Measurements from ENCODE around the gene PUM1. TPM values are rescaled to one million over a fixed set of nuclear protein-coding genes. Genes with fewer than 3 reads are reported as not detected.

The PUM1 gene
- total and polyA plus RNA-seq, 4 donors, result 24.7 to 125 (median 66.9) TPM

DNA sequence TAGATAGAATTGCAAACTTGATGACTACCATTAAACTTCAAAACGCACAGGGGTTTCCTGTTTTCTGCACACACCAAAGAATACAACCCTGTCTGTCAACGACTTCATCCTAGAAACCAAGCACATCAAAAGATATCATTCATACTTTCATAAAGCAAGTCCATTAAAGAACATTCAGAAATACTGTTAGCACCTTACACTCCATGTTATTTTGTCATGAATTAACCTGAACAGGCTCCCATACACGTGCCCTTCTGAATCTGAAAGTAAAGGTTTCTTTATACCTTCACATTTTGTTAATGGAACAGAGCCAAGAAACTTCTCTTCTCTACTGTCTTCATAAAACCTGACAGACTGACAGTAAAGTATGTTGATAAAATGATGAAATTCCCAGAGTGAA, 46.1 kb downstream of the PUM1 start:
- ATAC-seq (ENCODE audit: insufficient read depth, low FRiP score) (no peak), DNase-seq (no peak)
- no peak overlapping the region for H3K27ac ChIP-seq (ENCODE audit: low read depth in 1 of 2, low read length in 1 of 2)
- H3K4me1 ChIP-seq (ENCODE audit: control insufficient read depth in 5 of 5, insufficient read depth in 5 of 5, low read length in 5 of 5), result peaks cover 3 to 26% (median 7%) of the 10 kb centered on the region in 5 donors
- WGBS, 2 donors, result 55 to 68% methylated on average over 3 of the region's 3 CpGs
- H3K36me3 ChIP-seq (ENCODE audit: control insufficient read depth in 4 of 4, insufficient read depth in 4 of 4, low read length in 4 of 4), result peaks cover 0 to 10% (median 3%) of the 10 kb centered on the region in 4 donors
- H3K9me3 ChIP-seq (ENCODE audit: control insufficient read depth in 4 of 4, insufficient read depth in 3 of 4, low read length in 3 of 4), result no peaks in the 10 kb centered on the region
- no peak overlapping the region for H3K9ac ChIP-seq (ENCODE audit: insufficient read depth in 1 of 2, low read length in 2 of 2)
- H3K4me3 ChIP-seq, result no peak overlapping the region
- TF ChIP-seq, protein P1, sequence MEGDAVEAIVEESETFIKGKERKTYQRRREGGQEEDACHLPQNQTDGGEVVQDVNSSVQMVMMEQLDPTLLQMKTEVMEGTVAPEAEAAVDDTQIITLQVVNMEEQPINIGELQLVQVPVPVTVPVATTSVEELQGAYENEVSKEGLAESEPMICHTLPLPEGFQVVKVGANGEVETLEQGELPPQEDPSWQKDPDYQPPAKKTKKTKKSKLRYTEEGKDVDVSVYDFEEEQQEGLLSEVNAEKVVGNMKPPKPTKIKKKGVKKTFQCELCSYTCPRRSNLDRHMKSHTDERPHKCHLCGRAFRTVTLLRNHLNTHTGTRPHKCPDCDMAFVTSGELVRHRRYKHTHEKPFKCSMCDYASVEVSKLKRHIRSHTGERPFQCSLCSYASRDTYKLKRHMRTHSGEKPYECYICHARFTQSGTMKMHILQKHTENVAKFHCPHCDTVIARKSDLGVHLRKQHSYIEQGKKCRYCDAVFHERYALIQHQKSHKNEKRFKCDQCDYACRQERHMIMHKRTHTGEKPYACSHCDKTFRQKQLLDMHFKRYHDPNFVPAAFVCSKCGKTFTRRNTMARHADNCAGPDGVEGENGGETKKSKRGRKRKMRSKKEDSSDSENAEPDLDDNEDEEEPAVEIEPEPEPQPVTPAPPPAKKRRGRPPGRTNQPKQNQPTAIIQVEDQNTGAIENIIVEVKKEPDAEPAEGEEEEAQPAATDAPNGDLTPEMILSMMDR (IDR thresholded peaks at IDR 0.05; ENCODE audit: control extremely low read depth, extremely low read depth), result no peak
- H3K27me3 ChIP-seq (ENCODE audit: control insufficient read depth in 3 of 3, insufficient read depth in 3 of 3, low read length in 2 of 3), result no peaks in the 10 kb centered on the region

DNA sequence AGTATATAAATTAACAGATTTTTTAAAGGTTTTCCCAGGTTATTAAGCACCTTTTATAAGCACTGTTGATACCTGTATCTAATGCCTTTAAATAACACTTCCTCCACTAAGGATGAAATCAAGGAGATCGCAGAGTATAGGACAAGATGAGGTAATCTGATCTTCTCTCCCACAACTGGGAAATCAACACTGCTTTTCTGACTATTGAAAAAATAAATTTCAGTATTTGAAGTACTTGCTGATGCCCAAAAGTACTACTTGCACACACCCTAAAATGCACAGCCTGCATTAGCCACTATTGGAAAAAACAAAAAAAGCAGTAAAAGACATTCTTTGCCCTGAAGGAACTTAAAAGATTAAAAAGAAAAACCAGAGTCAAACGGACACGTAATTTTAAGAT, 48.6 kb downstream of the PUM1 start:
- Histone ChIP-seq H3K36me3 (ENCODE audit: control insufficient read depth in 4 of 4, insufficient read depth in 4 of 4, low read length in 4 of 4) (peaks cover 0 to 4% (median under 1%) of the 10 kb centered on the region in 4 donors), H3K27me3 (ENCODE audit: control insufficient read depth in 3 of 3, insufficient read depth in 3 of 3, low read length in 2 of 3) (no peaks in the 10 kb centered on the region), H3K27ac (ENCODE audit: low read depth in 1 of 2, low read length in 1 of 2) (no peak overlapping the region), H3K4me1 (ENCODE audit: control insufficient read depth in 5 of 5, insufficient read depth in 5 of 5, low read length in 5 of 5) (peaks cover 3 to 32% (median 10%) of the 10 kb centered on the region in 5 donors), H3K9ac (ENCODE audit: insufficient read depth in 1 of 2, low read length in 2 of 2) (no peak overlapping the region), H3K4me3 (no peak overlapping the region), H3K9me3 (ENCODE audit: control insufficient read depth in 4 of 4, insufficient read depth in 3 of 4, low read length in 3 of 4) (no peaks in the 10 kb centered on the region)
- TF ChIP-seq, protein P1 (IDR thresholded peaks at IDR 0.05; ENCODE audit: control extremely low read depth, extremely low read depth), result no peak
- 43 to 79% methylated on average over 3 of the region's 3 CpGs for WGBS, 2 donors
- ATAC-seq (ENCODE audit: insufficient read depth, low FRiP score) (no peak), DNase-seq (no peak)

DNA sequence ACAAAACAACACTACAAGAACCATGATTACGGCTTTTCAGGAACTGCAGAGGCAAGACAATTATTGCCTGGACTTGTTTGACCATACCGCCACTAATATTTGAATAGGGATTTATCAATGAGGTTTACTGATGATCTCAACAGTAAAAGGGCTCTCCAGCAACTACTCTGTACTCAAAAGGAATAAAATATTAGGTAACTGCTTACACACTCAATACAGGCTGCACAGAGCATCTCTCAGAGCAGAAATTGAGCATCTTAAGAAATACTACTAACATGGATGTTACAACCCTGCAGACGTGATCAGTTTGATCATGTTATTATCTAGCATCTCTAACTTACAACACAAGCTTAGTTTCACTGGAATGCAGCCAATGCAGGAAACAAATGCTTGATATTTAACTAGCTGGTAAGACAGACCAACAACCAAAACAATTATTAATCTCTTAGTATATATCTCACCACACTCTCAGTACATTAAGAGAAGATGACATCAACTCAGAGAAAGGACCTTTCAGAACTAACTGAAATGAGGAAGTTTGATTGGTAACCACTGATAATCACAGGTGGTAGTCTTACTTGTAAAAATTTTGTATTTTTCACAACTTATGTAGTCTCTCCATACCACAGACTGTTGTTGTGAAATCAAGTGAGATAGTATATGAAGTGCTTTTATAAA, 52.2 kb downstream of the PUM1 start:
- Histone ChIP-seq H3K4me3 (no peak overlapping the region), H3K36me3 (ENCODE audit: control insufficient read depth in 4 of 4, insufficient read depth in 4 of 4, low read length in 4 of 4) (peaks cover 0 to 1% (median 0%) of the 10 kb centered on the region in 4 donors), H3K27me3 (ENCODE audit: control insufficient read depth in 3 of 3, insufficient read depth in 3 of 3, low read length in 2 of 3) (no peaks in the 10 kb centered on the region), H3K4me1 (ENCODE audit: control insufficient read depth in 5 of 5, insufficient read depth in 5 of 5, low read length in 5 of 5) (peaks cover 0 to 32% (median 15%) of the 10 kb centered on the region in 5 donors), H3K9me3 (ENCODE audit: control insufficient read depth in 4 of 4, insufficient read depth in 3 of 4, low read length in 3 of 4) (no peaks in the 10 kb centered on the region), H3K9ac (ENCODE audit: insufficient read depth in 1 of 2, low read length in 2 of 2) (no peak overlapping the region), H3K27ac (ENCODE audit: low read depth in 1 of 2, low read length in 1 of 2) (no peak overlapping the region)
- TF ChIP-seq, protein P1 (IDR thresholded peaks at IDR 0.05; ENCODE audit: control extremely low read depth, extremely low read depth), result no peak
- DNase-seq (peak in 1 of 3 donors; percentile 24), ATAC-seq (ENCODE audit: insufficient read depth, low FRiP score) (no peak)
- 51 to 71% methylated on average over 3 of the region's 3 CpGs for WGBS, 2 donors

Measured in lung (tissue), 12 donors.